Measurements from ENCODE around the gene PHLPP2.

The PHLPP2 gene

DNA sequence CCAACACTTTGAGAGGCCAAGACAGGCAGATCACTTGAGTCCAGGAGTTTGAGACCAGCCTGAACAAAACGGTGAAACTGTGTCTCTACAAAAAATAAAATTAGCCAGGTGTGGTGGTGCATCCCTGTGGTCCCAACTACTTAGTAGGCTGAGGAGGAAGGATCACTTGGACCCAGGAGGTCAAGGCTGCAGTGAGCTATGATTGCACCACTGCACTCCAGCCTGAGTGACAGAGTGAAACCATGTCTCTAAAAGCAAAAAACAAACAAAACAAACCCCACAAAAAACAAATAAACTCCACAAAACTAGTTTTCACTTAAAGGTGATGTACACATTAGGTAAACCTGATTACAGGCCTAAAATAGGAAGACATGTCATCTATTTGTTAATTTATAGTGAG, 58.2 kb downstream of the PHLPP2 start:
- no peak overlapping the region for H3K4me3 ChIP-seq (ENCODE audit: low read length)
- TF ChIP-seq, protein P1, sequence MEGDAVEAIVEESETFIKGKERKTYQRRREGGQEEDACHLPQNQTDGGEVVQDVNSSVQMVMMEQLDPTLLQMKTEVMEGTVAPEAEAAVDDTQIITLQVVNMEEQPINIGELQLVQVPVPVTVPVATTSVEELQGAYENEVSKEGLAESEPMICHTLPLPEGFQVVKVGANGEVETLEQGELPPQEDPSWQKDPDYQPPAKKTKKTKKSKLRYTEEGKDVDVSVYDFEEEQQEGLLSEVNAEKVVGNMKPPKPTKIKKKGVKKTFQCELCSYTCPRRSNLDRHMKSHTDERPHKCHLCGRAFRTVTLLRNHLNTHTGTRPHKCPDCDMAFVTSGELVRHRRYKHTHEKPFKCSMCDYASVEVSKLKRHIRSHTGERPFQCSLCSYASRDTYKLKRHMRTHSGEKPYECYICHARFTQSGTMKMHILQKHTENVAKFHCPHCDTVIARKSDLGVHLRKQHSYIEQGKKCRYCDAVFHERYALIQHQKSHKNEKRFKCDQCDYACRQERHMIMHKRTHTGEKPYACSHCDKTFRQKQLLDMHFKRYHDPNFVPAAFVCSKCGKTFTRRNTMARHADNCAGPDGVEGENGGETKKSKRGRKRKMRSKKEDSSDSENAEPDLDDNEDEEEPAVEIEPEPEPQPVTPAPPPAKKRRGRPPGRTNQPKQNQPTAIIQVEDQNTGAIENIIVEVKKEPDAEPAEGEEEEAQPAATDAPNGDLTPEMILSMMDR (IDR thresholded peaks at IDR 0.05; ENCODE audit: insufficient read depth, low read depth, low read length, missing control alignments): no peak
- no peak for DNase-seq (ENCODE audit: low read depth)

DNA sequence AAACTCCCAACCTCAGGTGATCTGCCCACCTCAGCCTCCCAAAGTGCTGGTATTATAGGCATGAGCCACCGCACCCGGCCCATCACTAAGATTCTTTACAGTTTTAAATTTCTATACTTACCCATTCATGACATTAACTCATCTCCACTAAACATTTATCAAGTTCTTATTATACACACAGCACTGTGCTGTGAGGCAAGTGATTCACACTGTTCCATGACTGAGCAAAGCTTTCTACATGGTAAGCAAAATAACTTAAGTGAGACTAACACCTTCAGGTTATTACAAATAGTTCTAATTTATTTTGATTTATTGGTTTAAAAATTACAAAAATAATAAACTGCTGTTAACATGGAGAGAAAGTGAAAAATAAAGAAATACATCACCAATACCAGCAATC, 65.0 kb downstream of the PHLPP2 start:
- no peak overlapping the region for H3K4me3 ChIP-seq (ENCODE audit: low read length)
- TF ChIP-seq, protein P1 (IDR thresholded peaks at IDR 0.05; ENCODE audit: insufficient read depth, low read depth, low read length, missing control alignments): no peak
- DNase-seq (ENCODE audit: low read depth): no peak

DNA sequence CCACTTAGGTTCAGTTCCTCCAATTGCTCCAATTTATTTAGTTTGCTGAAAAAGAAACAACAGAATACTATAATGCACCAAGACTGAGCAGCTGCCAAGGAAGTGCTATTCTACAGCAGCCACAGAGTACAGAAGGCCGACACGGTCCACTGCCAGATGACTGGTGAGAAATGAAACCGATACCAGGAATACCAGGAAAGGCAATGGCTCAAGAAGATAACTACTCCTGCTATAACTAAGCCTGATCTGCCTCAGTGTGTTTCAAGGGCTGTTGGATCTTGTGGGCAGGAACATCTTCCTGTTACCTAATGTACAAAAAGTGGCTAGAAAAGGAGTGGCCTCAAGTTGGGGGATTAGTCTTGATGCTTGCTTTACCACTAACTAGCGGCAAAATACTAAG, 65.7 kb downstream of the PHLPP2 start:
- TF ChIP-seq, protein P1 (IDR thresholded peaks at IDR 0.05; ENCODE audit: insufficient read depth, low read depth, low read length, missing control alignments): no peak
- no peak overlapping the region for H3K4me3 ChIP-seq (ENCODE audit: low read length)
- DNase-seq (ENCODE audit: low read depth): no peak

DNA sequence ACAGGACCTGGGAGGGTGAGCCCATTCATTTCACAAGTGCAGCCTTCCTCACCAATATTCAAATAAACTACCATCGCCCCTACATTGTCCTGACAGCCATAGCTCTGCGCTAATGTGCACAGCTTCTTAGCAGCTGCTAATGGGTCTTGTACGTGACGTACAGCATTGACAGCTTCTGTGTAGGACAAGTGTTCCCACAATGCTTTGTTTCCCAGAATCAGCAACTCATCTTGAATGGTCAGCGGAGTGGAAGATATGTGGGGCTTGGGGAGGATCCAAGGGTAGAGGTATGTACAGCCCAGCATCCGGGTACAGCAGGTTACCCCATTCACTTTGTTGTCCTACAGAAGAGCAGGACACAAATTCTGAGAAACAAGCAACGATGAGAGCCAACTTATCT, 74.8 kb downstream of the PHLPP2 start:
- no peak overlapping the region for H3K4me3 ChIP-seq (ENCODE audit: low read length)
- TF ChIP-seq, protein P1 (IDR thresholded peaks at IDR 0.05; ENCODE audit: insufficient read depth, low read depth, low read length, missing control alignments): no peak
- DNase-seq (ENCODE audit: low read depth): no peak

DNA sequence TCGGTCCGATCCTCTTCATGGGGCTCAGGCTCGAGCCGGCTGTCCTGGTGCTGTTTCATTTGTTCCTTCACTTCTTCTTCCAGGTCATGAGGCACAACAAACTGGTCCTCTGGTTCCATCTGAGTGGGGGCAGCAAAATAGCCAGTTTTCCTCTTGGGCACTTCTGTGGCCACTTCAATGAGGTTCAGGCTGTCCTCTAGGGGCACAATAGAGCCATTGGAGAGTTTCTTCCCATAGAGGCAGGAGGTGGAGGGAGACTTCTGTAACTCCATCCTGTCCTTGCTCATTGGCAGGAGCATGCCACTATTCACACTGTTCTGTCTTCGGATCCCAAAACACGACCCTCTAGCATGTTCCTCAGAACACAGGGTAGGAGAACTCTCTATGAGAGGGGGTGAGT, 75.6 kb downstream of the PHLPP2 start:
- TF ChIP-seq, protein P1 (IDR thresholded peaks at IDR 0.05; ENCODE audit: insufficient read depth, low read depth, low read length, missing control alignments): peak; percentile 55
- no peak for DNase-seq (ENCODE audit: low read depth)
- no peak overlapping the region for H3K4me3 ChIP-seq (ENCODE audit: low read length)

DNA sequence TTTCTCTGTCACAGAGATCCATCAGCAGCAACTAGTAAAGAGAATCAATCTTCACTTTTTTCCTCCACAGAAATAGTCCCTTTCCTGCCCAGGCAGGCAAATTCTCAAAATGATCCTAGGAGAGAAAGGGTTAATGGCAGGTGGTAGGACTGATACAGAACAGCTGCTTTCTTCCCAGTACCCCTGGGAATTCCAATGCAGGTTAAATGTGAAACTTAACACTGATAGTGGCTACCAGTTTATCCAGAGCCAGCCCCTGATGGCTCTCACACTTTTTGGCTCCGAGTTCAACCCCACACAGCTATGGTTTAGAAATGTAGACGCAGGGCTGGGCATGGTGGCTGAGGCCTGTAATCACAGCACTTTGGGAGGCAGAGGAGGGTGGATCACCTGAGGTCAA, 76.3 kb downstream of the PHLPP2 start:
- TF ChIP-seq, protein P1 (IDR thresholded peaks at IDR 0.05; ENCODE audit: insufficient read depth, low read depth, low read length, missing control alignments): no peak

DNA sequence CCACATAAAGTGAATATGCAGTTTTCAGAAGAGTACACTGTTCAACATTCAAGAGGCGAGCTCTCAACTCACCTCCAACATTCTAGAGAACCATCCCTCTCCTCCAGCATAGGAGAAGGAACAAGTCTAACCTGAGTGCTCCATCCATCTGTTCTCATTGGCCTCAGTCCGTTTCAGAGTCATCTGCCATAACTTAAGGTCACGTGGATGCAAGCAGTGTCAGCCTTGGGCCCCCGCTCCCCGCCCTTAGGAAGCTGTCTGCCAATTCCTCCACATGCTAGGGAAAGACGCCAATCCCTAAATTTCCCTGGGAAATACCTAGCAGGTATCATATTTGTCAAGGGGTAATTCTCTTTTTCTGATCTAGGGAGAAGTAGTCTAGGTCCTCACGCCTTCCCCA, 77.1 kb downstream of the PHLPP2 start:
- no peak overlapping the region for H3K4me3 ChIP-seq (ENCODE audit: low read length)
- TF ChIP-seq, protein P1 (IDR thresholded peaks at IDR 0.05; ENCODE audit: insufficient read depth, low read depth, low read length, missing control alignments): no peak
- no peak for DNase-seq (ENCODE audit: low read depth)

More for the DNA sequence above, 76.3 kb downstream of the PHLPP2 start:
- no peak overlapping the region for H3K4me3 ChIP-seq (ENCODE audit: low read length)
- no peak for DNase-seq (ENCODE audit: low read depth)
